Peyer's patch (tissue), 4 donors: ENCODE results near the gene ACP4.

Experiments used
- POLR2A ChIP-seq, 2 donors: fragments of 450-650 bp; IDR thresholded peaks; one replicate each; pipeline ENCODE4 v1.5.1; 2017; ENCODE audit warnings: antibody characterized with exemption in 2 of 2, mild to moderate bottlenecking in 2 of 2, moderate library complexity in 2 of 2
- TF ChIP-seq, protein P1 (sequence below), 6 experiments: fragments of 450-650 bp in 4 of 6; fragments of 200-600 bp in 2 of 6; sonication (generic) in 1 of 6; IDR thresholded peaks; one replicate each; pipeline ENCODE4 v1.5.1; 2017 to 2019; ENCODE audit warnings: antibody characterized with exemption in 6 of 6, mild to moderate bottlenecking in 3 of 6, moderate library complexity in 1 of 6

- TF ChIP-seq, protein P1, sequence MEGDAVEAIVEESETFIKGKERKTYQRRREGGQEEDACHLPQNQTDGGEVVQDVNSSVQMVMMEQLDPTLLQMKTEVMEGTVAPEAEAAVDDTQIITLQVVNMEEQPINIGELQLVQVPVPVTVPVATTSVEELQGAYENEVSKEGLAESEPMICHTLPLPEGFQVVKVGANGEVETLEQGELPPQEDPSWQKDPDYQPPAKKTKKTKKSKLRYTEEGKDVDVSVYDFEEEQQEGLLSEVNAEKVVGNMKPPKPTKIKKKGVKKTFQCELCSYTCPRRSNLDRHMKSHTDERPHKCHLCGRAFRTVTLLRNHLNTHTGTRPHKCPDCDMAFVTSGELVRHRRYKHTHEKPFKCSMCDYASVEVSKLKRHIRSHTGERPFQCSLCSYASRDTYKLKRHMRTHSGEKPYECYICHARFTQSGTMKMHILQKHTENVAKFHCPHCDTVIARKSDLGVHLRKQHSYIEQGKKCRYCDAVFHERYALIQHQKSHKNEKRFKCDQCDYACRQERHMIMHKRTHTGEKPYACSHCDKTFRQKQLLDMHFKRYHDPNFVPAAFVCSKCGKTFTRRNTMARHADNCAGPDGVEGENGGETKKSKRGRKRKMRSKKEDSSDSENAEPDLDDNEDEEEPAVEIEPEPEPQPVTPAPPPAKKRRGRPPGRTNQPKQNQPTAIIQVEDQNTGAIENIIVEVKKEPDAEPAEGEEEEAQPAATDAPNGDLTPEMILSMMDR (IDR thresholded peaks at IDR 0.05) = no peak
- no peak for TF ChIP-seq POLR2A (IDR thresholded peaks at IDR 0.05)
These were observed 48.0 kb downstream of the ACP4 start for GRCh38 chr19:50838239-50838638.
